ENCODE data around the gene CD72. TPM values are rescaled to one million over a fixed set of nuclear protein-coding genes. Genes with fewer than 3 reads are reported as not detected.

CD72 gene
- total RNA-seq, 1 donor from 2014 or later: 1.1 TPM

DNA sequence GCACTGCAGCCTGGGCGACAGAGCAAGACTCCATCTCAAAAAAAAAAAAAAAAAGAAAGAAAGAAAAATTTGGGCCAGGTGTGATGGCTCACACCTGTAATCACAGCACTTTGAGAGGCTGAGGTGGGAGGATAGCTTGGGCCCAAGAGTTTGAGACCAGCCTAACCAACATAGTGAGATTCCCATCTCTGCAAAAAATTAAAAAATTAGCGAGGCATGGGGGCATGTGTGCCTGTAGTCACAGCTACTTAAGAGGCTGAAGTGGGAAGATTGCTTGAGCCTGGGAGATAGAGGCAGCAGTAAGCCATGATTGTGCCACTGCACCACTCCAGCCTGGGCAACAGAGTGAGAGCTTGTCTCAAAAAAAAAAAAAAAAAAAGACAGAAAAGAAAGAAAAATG, 35.4 kb upstream of the CD72 start:
- no peak for DNase-seq (ENCODE audit: low spot score)
- H3K4me3 Mint-ChIP-seq (ENCODE audit: unreplicated experiment): no peak overlapping the region
- H3K27ac Mint-ChIP-seq (ENCODE audit: unreplicated experiment): no peak overlapping the region
- H3K27me3 Mint-ChIP-seq (ENCODE audit: low read depth): no peaks in the 10 kb centered on the region
- no peaks in the 10 kb centered on the region for H3K36me3 Mint-ChIP-seq (ENCODE audit: low read depth)
- peaks cover 18% of the 10 kb centered on the region for H3K4me1 Mint-ChIP-seq (ENCODE audit: low read depth)
- H3K9me3 Mint-ChIP-seq (ENCODE audit: low read depth): no peaks in the 10 kb centered on the region
- TF ChIP-seq, protein P1, sequence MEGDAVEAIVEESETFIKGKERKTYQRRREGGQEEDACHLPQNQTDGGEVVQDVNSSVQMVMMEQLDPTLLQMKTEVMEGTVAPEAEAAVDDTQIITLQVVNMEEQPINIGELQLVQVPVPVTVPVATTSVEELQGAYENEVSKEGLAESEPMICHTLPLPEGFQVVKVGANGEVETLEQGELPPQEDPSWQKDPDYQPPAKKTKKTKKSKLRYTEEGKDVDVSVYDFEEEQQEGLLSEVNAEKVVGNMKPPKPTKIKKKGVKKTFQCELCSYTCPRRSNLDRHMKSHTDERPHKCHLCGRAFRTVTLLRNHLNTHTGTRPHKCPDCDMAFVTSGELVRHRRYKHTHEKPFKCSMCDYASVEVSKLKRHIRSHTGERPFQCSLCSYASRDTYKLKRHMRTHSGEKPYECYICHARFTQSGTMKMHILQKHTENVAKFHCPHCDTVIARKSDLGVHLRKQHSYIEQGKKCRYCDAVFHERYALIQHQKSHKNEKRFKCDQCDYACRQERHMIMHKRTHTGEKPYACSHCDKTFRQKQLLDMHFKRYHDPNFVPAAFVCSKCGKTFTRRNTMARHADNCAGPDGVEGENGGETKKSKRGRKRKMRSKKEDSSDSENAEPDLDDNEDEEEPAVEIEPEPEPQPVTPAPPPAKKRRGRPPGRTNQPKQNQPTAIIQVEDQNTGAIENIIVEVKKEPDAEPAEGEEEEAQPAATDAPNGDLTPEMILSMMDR (IDR thresholded peaks at IDR 0.05): no peak

- Mint-ChIP-seq H3K4me3 (ENCODE audit: unreplicated experiment) (no peak overlapping the region), H3K27me3 (ENCODE audit: low read depth) (no peaks in the 10 kb centered on the region), H3K27ac (ENCODE audit: unreplicated experiment) (no peak overlapping the region), H3K9me3 (ENCODE audit: low read depth) (no peaks in the 10 kb centered on the region), H3K4me1 (ENCODE audit: low read depth) (peaks cover 20% of the 10 kb centered on the region), H3K36me3 (ENCODE audit: low read depth) (no peaks in the 10 kb centered on the region)
- TF ChIP-seq, protein P1 (IDR thresholded peaks at IDR 0.05): no peak
- DNase-seq (ENCODE audit: low spot score): peak; percentile 4
Measured at GRCh38 chr9:35652829-35653209, 34.6 kb upstream of the CD72 start.

DNA sequence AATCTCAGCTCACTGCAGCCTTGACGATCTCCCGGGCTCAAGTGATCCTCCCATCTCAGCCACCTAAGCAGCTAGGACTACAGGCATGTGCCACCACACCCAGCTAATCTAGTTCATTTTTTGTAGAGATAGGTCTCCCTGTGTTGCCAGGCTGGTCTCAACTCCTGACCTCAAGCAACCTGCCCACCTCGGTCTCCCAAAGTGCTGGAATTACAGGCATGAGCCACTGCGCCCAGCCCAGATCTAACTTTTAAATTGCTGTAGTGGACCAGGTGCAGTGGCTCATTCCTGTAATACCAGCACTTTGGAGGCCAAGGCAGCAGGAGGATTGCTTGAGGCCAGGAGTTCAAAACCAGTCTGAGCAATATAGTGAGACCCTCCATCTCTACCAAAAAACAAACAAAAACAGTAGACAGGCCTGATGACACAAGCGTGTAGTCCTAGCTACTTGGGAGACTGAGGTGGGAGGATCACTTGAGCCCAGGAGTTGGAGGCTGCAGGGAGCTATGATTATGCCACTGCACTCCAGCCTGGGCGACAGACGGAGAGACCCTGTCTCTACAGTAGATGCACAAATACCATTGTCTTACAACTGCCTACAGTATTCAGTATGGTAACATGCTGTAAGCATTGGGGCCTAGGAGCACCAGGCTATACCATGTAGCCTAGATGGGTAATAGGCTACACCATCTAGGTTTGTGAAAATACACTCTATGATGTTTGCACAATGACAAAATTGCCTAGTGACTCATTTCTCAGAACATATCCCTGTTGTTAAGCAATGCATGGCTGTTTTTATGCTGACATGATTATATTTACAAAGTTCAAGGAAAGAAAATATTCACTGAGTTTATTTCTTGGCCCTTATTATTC, 34.0 kb upstream of the CD72 start:
- DNase-seq (ENCODE audit: low spot score): peak; percentile 9
- Mint-ChIP-seq H3K4me1 (ENCODE audit: low read depth) (peaks cover 19% of the 10 kb centered on the region), H3K27me3 (ENCODE audit: low read depth) (no peaks in the 10 kb centered on the region), H3K4me3 (ENCODE audit: unreplicated experiment) (no peak overlapping the region), H3K9me3 (ENCODE audit: low read depth) (no peaks in the 10 kb centered on the region), H3K36me3 (ENCODE audit: low read depth) (no peaks in the 10 kb centered on the region), H3K27ac (ENCODE audit: unreplicated experiment) (no peak overlapping the region)
- TF ChIP-seq, protein P1 (IDR thresholded peaks at IDR 0.05): no peak

GRCh38 chr9:35650341-35651158, 32.3 kb upstream of the CD72 start, which contains the start of gene SIT1:
TSS of gene SIT1 (minus strand) at chr9:35650931. CDS start at chr9:35650853, 78 bp downstream.
- H3K4me1 Mint-ChIP-seq (ENCODE audit: low read depth): peaks cover 21% of the 10 kb centered on the region
- no peak for DNase-seq (ENCODE audit: low spot score)
- H3K27me3 Mint-ChIP-seq (ENCODE audit: low read depth): no peaks in the 10 kb centered on the region
- H3K4me3 Mint-ChIP-seq (ENCODE audit: unreplicated experiment): no peak within 1 kb of the TSS
- H3K27ac Mint-ChIP-seq (ENCODE audit: unreplicated experiment): no peak within 1 kb of the TSS
- TF ChIP-seq, protein P1 (IDR thresholded peaks at IDR 0.05): no peak
- no peaks in the 10 kb centered on the region for H3K9me3 Mint-ChIP-seq (ENCODE audit: low read depth)
- H3K36me3 Mint-ChIP-seq (ENCODE audit: low read depth): no peaks in the 10 kb centered on the region

All from chondrocyte (in vitro differentiated cells).